Liver (tissue), 3 donors: ENCODE measurements around the gene SERP2.
A peak's percentile ranks its signal among the peaks of the same experiment; 100 is the strongest.

Experiments used
- ATF3 ChIP-seq: IDR thresholded peaks from 2 replicates; pipeline ENCODE4 v1.6.1; 2016; ENCODE audit warnings: antibody characterized with exemption
- EGR1 ChIP-seq, 2 donors: IDR thresholded peaks; 2 replicates each; pipeline ENCODE4 v1.6.1; 2016 to 2018; ENCODE audit warnings: antibody characterized with exemption in 2 of 2, low read depth in 2 of 2
- GABPA ChIP-seq, 2 donors: IDR thresholded peaks in 1 of 2; conservative IDR thresholded peaks in 1 of 2; 2 replicates each; pipeline ENCODE4 v1.6.1; 2016; ENCODE audit warnings: antibody characterized with exemption in 2 of 2, mild to moderate bottlenecking in 1 of 2, moderate library complexity in 1 of 2
- JUND ChIP-seq, 2 donors: IDR thresholded peaks; 2 replicates each; pipeline ENCODE4 v1.6.1; 2016; ENCODE audit warnings: antibody characterized with exemption in 2 of 2
- RAD21 ChIP-seq, 2 donors: IDR thresholded peaks; 2 replicates each; pipeline ENCODE4 v1.6.1; 2016; ENCODE audit warnings: antibody characterized with exemption in 2 of 2, mild to moderate bottlenecking in 2 of 2
- RXRA ChIP-seq, 2 donors: IDR thresholded peaks; 2 replicates each; pipeline ENCODE4 v1.6.1; 2017 to 2018; ENCODE audit warnings: antibody characterized with exemption in 2 of 2, mild to moderate bottlenecking in 1 of 2
- SP1 ChIP-seq: IDR thresholded peaks from 2 replicates; pipeline ENCODE4 v1.6.1; 2018; ENCODE audit warnings: antibody characterized with exemption, mild to moderate bottlenecking
- TAF1 ChIP-seq: conservative IDR thresholded peaks from 2 replicates; pipeline ENCODE4 v1.6.1; 2016; ENCODE audit warnings: antibody characterized with exemption, mild to moderate bottlenecking
- YY1 ChIP-seq: IDR thresholded peaks from 2 replicates; pipeline ENCODE4 v1.6.1; 2016; ENCODE audit warnings: antibody characterized with exemption, mild to moderate bottlenecking
- TF ChIP-seq, protein P1 (sequence below): IDR thresholded peaks from 2 replicates; pipeline ENCODE4 v1.6.1; 2016; ENCODE audit warnings: antibody characterized with exemption, mild to moderate bottlenecking
- TF ChIP-seq, protein P2 (sequence below): fragments of 150-350 bp; IDR thresholded peaks from 2 replicates; pipeline ENCODE4 v1.5.1; 2017; ENCODE audit warnings: improper control_type of control experiment, low read depth, low read length; ENCODE audit not compliant: missing input control
- TF ChIP-seq, protein P3 (sequence below): IDR thresholded peaks from 2 replicates; pipeline ENCODE4 v1.6.1; 2016; ENCODE audit warnings: antibody characterized with exemption
- TF ChIP-seq, protein P4 (sequence below): IDR thresholded peaks from 2 replicates; pipeline ENCODE4 v1.6.1; 2016; ENCODE audit warnings: antibody characterized with exemption
- donor health status: healthy.
- donor health status: healthy.

DNA sequence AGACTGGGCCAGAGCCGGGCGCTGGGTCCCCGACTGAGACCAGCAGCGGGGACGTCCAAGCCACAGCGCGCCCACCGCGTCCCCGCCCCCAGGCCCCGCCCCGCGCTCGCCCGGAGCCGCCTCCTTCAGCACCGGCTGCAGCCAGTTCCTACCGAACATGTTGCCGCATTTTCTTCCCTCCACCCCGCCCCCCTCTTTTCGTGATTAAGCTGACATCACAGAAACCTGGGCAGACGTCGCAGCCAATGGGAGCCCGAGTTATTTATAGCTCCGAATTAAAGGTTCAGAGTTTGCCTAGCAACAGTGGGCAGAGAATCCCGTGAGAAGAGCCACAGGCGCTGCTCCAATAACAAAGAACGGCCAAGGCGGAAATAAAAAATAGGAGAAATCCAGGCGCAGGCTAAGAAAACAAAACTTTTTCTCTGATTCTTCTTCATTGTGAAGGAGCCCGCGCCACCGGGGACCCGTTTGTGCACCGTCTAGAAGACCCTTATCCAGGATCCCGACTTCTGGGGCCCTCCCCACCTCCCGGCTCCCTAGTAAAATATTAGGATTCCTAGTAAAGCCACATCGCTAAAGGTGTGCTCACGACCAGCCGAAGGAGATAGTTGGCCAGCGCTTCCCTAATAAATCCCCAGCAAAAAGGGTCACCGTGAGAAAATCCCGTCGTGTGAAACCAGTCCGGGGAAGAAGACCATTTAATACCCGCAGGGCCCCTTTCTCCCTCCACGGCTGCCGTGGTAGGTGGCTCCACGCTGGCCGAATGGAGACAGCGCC is 61.7 kb downstream of the SERP2 start:
- TF ChIP-seq YY1 = peak; percentile 50
- TF ChIP-seq RAD21 (IDR thresholded peaks at IDR 0.05) = peak in 1 of 2 donors; percentile 54
- TF ChIP-seq, protein P1, sequence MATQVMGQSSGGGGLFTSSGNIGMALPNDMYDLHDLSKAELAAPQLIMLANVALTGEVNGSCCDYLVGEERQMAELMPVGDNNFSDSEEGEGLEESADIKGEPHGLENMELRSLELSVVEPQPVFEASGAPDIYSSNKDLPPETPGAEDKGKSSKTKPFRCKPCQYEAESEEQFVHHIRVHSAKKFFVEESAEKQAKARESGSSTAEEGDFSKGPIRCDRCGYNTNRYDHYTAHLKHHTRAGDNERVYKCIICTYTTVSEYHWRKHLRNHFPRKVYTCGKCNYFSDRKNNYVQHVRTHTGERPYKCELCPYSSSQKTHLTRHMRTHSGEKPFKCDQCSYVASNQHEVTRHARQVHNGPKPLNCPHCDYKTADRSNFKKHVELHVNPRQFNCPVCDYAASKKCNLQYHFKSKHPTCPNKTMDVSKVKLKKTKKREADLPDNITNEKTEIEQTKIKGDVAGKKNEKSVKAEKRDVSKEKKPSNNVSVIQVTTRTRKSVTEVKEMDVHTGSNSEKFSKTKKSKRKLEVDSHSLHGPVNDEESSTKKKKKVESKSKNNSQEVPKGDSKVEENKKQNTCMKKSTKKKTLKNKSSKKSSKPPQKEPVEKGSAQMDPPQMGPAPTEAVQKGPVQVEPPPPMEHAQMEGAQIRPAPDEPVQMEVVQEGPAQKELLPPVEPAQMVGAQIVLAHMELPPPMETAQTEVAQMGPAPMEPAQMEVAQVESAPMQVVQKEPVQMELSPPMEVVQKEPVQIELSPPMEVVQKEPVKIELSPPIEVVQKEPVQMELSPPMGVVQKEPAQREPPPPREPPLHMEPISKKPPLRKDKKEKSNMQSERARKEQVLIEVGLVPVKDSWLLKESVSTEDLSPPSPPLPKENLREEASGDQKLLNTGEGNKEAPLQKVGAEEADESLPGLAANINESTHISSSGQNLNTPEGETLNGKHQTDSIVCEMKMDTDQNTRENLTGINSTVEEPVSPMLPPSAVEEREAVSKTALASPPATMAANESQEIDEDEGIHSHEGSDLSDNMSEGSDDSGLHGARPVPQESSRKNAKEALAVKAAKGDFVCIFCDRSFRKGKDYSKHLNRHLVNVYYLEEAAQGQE = peak; percentile 91
- TF ChIP-seq, protein P2, sequence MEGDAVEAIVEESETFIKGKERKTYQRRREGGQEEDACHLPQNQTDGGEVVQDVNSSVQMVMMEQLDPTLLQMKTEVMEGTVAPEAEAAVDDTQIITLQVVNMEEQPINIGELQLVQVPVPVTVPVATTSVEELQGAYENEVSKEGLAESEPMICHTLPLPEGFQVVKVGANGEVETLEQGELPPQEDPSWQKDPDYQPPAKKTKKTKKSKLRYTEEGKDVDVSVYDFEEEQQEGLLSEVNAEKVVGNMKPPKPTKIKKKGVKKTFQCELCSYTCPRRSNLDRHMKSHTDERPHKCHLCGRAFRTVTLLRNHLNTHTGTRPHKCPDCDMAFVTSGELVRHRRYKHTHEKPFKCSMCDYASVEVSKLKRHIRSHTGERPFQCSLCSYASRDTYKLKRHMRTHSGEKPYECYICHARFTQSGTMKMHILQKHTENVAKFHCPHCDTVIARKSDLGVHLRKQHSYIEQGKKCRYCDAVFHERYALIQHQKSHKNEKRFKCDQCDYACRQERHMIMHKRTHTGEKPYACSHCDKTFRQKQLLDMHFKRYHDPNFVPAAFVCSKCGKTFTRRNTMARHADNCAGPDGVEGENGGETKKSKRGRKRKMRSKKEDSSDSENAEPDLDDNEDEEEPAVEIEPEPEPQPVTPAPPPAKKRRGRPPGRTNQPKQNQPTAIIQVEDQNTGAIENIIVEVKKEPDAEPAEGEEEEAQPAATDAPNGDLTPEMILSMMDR = no peak
- TF ChIP-seq, protein P3, sequence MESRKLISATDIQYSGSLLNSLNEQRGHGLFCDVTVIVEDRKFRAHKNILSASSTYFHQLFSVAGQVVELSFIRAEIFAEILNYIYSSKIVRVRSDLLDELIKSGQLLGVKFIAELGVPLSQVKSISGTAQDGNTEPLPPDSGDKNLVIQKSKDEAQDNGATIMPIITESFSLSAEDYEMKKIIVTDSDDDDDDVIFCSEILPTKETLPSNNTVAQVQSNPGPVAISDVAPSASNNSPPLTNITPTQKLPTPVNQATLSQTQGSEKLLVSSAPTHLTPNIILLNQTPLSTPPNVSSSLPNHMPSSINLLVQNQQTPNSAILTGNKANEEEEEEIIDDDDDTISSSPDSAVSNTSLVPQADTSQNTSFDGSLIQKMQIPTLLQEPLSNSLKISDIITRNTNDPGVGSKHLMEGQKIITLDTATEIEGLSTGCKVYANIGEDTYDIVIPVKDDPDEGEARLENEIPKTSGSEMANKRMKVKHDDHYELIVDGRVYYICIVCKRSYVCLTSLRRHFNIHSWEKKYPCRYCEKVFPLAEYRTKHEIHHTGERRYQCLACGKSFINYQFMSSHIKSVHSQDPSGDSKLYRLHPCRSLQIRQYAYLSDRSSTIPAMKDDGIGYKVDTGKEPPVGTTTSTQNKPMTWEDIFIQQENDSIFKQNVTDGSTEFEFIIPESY = peak; percentile 95
- peak; percentile 44 for TF ChIP-seq TAF1
- TF ChIP-seq, protein P4, sequence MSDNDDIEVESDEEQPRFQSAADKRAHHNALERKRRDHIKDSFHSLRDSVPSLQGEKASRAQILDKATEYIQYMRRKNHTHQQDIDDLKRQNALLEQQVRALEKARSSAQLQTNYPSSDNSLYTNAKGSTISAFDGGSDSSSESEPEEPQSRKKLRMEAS = no peak
- TF ChIP-seq SP1 = peak; percentile 61
- TF ChIP-seq RXRA (IDR thresholded peaks at IDR 0.05) = peak in 1 of 2 donors; percentile 27
- peak; percentile 45 for TF ChIP-seq ATF3
- peak; percentile 50 to 63 for TF ChIP-seq JUND (IDR thresholded peaks at IDR 0.05)
- TF ChIP-seq EGR1 (IDR thresholded peaks at IDR 0.05; ENCODE audit: low read depth in 2 of 2) = no peak
- TF ChIP-seq GABPA (IDR thresholded peaks at IDR 0.05 in 1 of 2, conservative IDR thresholded peaks at IDR 0.05 in 1 of 2) = no peak
